ENCODE results near the gene TICAM1. TPM values are rescaled to one million over a fixed set of nuclear protein-coding genes. Genes with fewer than 3 reads are reported as not detected.

Gene TICAM1
- total and polyA plus RNA-seq, 2 of the 8 experiments (the other 6 are each of a cell fraction or from before 2014, with no cell fraction given): 0.41 to 0.65 TPM

- no peak overlapping the region for H2BK20ac ChIP-seq (ENCODE audit: low read length)
- no peak overlapping the region for H3K4me3 ChIP-seq (ENCODE audit: extremely low read depth in 1 of 4, insufficient read depth in 2 of 4, low read depth in 3 of 4, low read length in 4 of 4)
- no peak overlapping the region for H2BK15ac ChIP-seq (ENCODE audit: low read length)
- H2BK120ac ChIP-seq (replicated peaks; ENCODE audit: low read depth, low read length): no peak overlapping the region
- H3K36me3 ChIP-seq (ENCODE audit: control insufficient read depth in 2 of 4, insufficient read depth in 4 of 4, low read length in 3 of 4): peaks cover 2 to 19% (median 8%) of the 10 kb centered on the region in 4 experiments
- DNase-seq (ENCODE audit: low read depth in 1 of 2, low spot score in 2 of 2): peak; percentile 60 to 94
- ChIA-PET POLR2A (ENCODE audit: partially characterized antibody) (interaction anchor here (0.8 to 2.1 kb wide), 5 partner anchors 10 to 78 kb away, joined by 3 to 6 read pairs (median 3); no protein-coding TSS in a partner anchor), CTCF (ENCODE audit: partially characterized antibody) (interaction anchor here (0.6 to 7.3 kb wide), 36 partner anchors 9 to 347 kb away, joined by 3 to 100 read pairs (median 4); partner anchors contain the start of gene PLIN3)
- no peak overlapping the region for H4K5ac ChIP-seq (ENCODE audit: insufficient read length, low read depth, low read length)
- 86% methylated on average over 34 of the region's 42 CpGs; no CpG with 5 or more reads in 1 of the 2 experiments for WGBS, 2 experiments (ENCODE audit: extremely low coverage in 1 of 2, insufficient coverage in 1 of 2, insufficient read length in 1 of 2, insufficient replicate concordance in 2 of 2, low coverage in 1 of 2, low lambda C conversion rate in 2 of 2, missing lambda C conversion rate in 1 of 2)
- no peaks in the 10 kb centered on the region for H3K23me2 ChIP-seq (ENCODE audit: low read depth, low read length)
- H3K27ac ChIP-seq (ENCODE audit: low read depth, low read length): no peak overlapping the region
- H3K79me1 ChIP-seq (ENCODE audit: low read depth, low read length): no peaks in the 10 kb centered on the region
- H2BK5ac ChIP-seq (ENCODE audit: low read depth, low read length): no peak overlapping the region
- H4K8ac ChIP-seq (ENCODE audit: extremely low read depth, insufficient read depth, low read length): no peak overlapping the region
- H3K4ac ChIP-seq (replicated peaks; ENCODE audit: insufficient read length, low read depth, low read length): no peak overlapping the region
- no peaks in the 10 kb centered on the region for H3K79me2 ChIP-seq (ENCODE audit: control insufficient read depth in 1 of 2, insufficient read depth in 2 of 2, low read length in 2 of 2)
- peaks cover 0 to 7% of the 10 kb centered on the region in 2 experiments for H4K20me1 ChIP-seq (replicated peaks in 1 of 2; ENCODE audit: control insufficient read depth in 1 of 2, insufficient read depth in 2 of 2, low read length in 2 of 2)
- H3K4me2 ChIP-seq (ENCODE audit: insufficient read depth in 1 of 2, low read depth in 2 of 2, low read length in 2 of 2): no peak overlapping the region
- H3K23ac ChIP-seq (ENCODE audit: insufficient read length): no peak overlapping the region
- H3K18ac ChIP-seq (ENCODE audit: extremely low read depth, low read length): no peak overlapping the region
- H3K14ac ChIP-seq (ENCODE audit: insufficient read length): no peak overlapping the region
- H3K9me3 ChIP-seq (ENCODE audit: insufficient read depth in 2 of 2, low read depth in 1 of 2, low read length in 1 of 2): no peaks in the 10 kb centered on the region; a peak in 1 of 4 replicates
- no peak overlapping the region for H3K56ac ChIP-seq (replicated peaks; ENCODE audit: insufficient read length, low read depth, low read length)
- no peaks in the 10 kb centered on the region for H3K27me3 ChIP-seq (replicated peaks in 1 of 4; ENCODE audit: control insufficient read depth in 3 of 4, extremely low read depth in 1 of 4, insufficient read depth in 3 of 4, low read length in 3 of 4)
- no peak for FAIRE-seq
- no peaks in the 10 kb centered on the region for H3K4me1 ChIP-seq (replicated peaks in 1 of 4; ENCODE audit: control insufficient read depth in 3 of 4, insufficient read depth in 4 of 4, low read length in 3 of 4)
- H4K91ac ChIP-seq (replicated peaks; ENCODE audit: insufficient read length, low read length): no peak overlapping the region
- 0 out of 2 replicates have a peak overlapping the region, but pooled peaks have one; percentile 27 for H2BK12ac ChIP-seq (ENCODE audit: low read depth, low read length)
- no peak overlapping the region for H2AFZ ChIP-seq (ENCODE audit: low read length)
- H2AK5ac ChIP-seq (ENCODE audit: low read depth, low read length): no peak overlapping the region
- no peak overlapping the region for H3K9ac ChIP-seq (replicated peaks in 1 of 4; ENCODE audit: extremely low read depth in 1 of 4, low read depth in 3 of 4, low read length in 3 of 4)
- TF ChIP-seq GABPA (IDR thresholded peaks at IDR 0.05; ENCODE audit: borderline replicate concordance, insufficient read depth, low read length) (peak; percentile 11; the same call in 1 of the 2 replicates), SP1 (IDR thresholded peaks at IDR 0.05; ENCODE audit: low read depth, low read length) (no peak), BRCA1 (IDR thresholded peaks at IDR 0.05; ENCODE audit: low read depth, low read length) (no peak), CEBPB (IDR thresholded peaks at IDR 0.05; ENCODE audit: low read depth, low read length) (no peak), MAX (IDR thresholded peaks at IDR 0.05) (peak; percentile 38; the same call in 1 of the 2 replicates), POLR2AphosphoS5 (IDR thresholded peaks at IDR 0.05; ENCODE audit: low read depth, low read length) (0 out of 2 replicates have a peak, but pooled peaks have one; percentile 22), RAD21 (IDR thresholded peaks at IDR 0.05 in 1 of 2, conservative IDR thresholded peaks at IDR 0.05 in 1 of 2; ENCODE audit: low read depth in 2 of 2, low read length in 2 of 2) (peak; percentile 71 to 78), CREB1 (IDR thresholded peaks at IDR 0.05) (peak; percentile 47; the same call in 1 of the 2 replicates), BACH1 (IDR thresholded peaks at IDR 0.05; ENCODE audit: low read length) (0 out of 2 replicates have a peak, but pooled peaks have one; percentile 20)
Measured at GRCh38 chr19:4851551-4852290, 20.2 kb upstream of the TICAM1 start.

Measured in H1 (cell line).